Measurements from ENCODE around the gene STAMBP.
"Not testable (repeated sequence)": the region's sequence is repeated elsewhere in the genome, so short reads cannot be mapped to it uniquely, and the experiment has no call there.

Gene STAMBP

GRCh38 chr2:73837847-73838585 lies 9.3 kb downstream of the STAMBP start:
- DNase-seq: no peak

- DNase-seq: no peak
These were observed 10.3 kb downstream of the STAMBP start for GRCh38 chr2:73838889-73839534.

GRCh38 chr2:73839653-73840411 lies 11.1 kb downstream of the STAMBP start:
- DNase-seq: no peak

- DNase-seq: no peak
These were observed 13.4 kb downstream of the STAMBP start for GRCh38 chr2:73841912-73842738.

GRCh38 chr2:73842739-73843019 lies 13.9 kb downstream of the STAMBP start:
- no peak for DNase-seq

- no peak for DNase-seq
These were observed 15.3 kb downstream of the STAMBP start for GRCh38 chr2:73844087-73844486.

GRCh38 chr2:73850009-73850408 lies 21.2 kb downstream of the STAMBP start:
- no peak for DNase-seq

- no peak for DNase-seq
These were observed 22.5 kb downstream of the STAMBP start for GRCh38 chr2:73851274-73851673.

- DNase-seq: no peak
These were observed 23.3 kb downstream of the STAMBP start for GRCh38 chr2:73852020-73852419.

- no peak for DNase-seq
These were observed 26.8 kb downstream of the STAMBP start for GRCh38 chr2:73855526-73855925.

- DNase-seq: no peak
These were observed 27.5 kb downstream of the STAMBP start for GRCh38 chr2:73856214-73856613.

GRCh38 chr2:73859721-73860586 lies 31.2 kb downstream of the STAMBP start:
- DNase-seq: no peak

GRCh38 chr2:73862987-73863386 lies 34.2 kb downstream of the STAMBP start:
- no peak for DNase-seq

GRCh38 chr2:73868204-73868978 lies 39.6 kb downstream of the STAMBP start:
- DNase-seq: no peak

- DNase-seq: no peak
These were observed 41.3 kb downstream of the STAMBP start for GRCh38 chr2:73870084-73870483.

- peak; percentile 37 for DNase-seq
These were observed 48.5 kb downstream of the STAMBP start for GRCh38 chr2:73877071-73877802.

GRCh38 chr2:73877984-73878383 lies 49.2 kb downstream of the STAMBP start:
- not testable (repeated sequence) for DNase-seq

GRCh38 chr2:73885406-73885805 lies 56.6 kb downstream of the STAMBP start:
- DNase-seq: no peak

GRCh38 chr2:73886357-73886756 lies 57.6 kb downstream of the STAMBP start:
- no peak for DNase-seq

- DNase-seq: not testable (repeated sequence)
These were observed 59.0 kb downstream of the STAMBP start for GRCh38 chr2:73887596-73888353.

Measured in SIG-M5 (cell line).